GM12801 (cell line): ENCODE data around the gene FERD3L.

Experiments used
- CTCF ChIP-seq: IDR thresholded peaks from one replicate; pipeline ENCODE4 v1.5.1; 2011; ENCODE audit warnings: control low read depth; ENCODE audit not compliant: insufficient read length; ENCODE audit errors: extremely low read depth

FERD3L gene

DNA sequence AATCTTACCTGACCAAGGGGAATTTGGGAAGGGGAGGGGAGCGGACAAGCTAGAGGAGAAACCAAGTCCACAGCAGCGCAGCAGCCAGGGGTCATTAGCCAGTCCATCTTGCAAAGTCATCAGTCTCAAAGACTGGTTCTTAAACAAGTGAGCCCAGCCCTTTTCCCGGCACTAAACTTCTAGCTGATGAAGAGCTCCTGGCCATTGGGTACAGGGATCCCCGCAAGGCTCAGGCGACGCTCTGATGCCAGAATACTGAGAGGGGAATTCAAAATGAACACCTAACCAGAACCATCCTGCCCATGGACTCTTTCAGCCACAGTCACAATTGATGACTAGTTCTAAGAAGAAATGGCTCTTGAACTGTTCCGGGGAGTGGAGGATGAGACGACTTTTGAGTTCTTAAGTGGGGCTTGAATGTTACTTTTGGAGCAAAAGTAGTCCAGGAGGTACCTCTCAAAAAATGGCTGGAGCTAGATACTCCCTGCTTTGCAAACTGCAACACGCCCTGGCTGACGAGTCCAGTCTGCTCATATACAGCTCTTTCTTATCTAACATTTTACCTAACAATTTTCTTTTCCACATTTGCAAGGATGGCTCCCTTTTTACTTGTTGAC is 25.2 kb downstream of the FERD3L start:
- TF ChIP-seq CTCF = no peak

DNA sequence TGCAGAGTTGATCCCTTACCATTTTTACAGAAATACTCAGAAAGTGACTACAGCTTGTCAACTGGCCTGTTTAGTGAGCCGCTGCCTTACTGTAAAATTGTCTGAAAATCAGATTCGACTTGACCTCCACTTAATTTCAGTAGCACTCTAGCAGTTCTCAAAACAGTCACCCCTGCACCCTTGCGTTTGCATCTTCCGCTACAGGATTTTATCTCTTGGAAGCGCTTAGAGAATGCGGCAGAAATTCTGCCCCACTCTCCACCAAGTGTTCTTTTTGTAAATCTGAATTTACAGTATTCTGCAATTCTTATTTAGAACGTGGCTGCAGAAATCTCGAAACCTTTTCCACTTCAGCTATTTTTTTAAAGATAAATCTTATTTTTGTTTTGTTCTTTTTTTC is 25.8 kb downstream of the FERD3L start:
- TF ChIP-seq CTCF = no peak

DNA sequence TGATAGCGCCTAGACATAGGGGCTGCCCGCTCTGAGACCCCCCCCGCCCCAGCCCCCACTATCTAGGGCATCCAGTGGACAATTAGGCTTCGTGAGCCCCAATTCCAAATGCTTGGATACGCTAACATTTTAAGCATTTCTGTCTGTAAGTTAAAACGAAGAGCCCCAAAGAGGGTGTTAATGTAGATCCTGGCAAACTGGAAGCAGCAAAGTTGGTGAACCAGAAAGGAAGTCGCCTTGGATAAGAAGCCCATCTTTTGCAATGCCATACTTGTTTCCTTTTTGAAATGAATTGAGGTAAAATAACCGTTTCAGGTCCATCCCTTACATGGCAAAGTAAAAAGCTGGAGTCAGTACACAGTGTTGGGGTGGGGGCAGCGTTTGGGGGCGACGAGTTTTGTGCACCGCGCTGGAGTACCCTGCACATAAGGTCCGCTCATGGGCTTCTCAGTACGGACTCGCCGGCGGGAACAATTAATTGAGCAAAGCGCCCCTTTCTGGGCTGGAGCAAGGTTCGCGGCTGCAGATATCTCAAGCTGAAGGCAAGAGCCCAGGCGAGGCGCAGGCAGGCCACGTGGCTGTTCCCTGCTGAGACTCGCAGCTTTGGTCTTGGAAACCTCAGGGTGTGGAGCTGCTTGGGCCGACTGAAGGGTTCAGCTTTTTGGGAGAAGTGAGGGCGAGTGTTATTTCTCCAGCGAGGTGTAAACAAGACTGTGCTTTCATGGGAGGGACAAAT is 26.4 kb downstream of the FERD3L start:
- no peak for TF ChIP-seq CTCF

- TF ChIP-seq CTCF = no peak
Measured at GRCh38 chr7:19117870-19118608, 27.2 kb downstream of the FERD3L start.

GRCh38 chr7:19117091-19117869 is 27.9 kb downstream of the FERD3L start, which contains the start of gene TWIST1:
TWIST1 (minus strand) TSS chr7:19117636; CDS start chr7:19117321, 315 bp downstream.
- TF ChIP-seq CTCF = no peak

DNA sequence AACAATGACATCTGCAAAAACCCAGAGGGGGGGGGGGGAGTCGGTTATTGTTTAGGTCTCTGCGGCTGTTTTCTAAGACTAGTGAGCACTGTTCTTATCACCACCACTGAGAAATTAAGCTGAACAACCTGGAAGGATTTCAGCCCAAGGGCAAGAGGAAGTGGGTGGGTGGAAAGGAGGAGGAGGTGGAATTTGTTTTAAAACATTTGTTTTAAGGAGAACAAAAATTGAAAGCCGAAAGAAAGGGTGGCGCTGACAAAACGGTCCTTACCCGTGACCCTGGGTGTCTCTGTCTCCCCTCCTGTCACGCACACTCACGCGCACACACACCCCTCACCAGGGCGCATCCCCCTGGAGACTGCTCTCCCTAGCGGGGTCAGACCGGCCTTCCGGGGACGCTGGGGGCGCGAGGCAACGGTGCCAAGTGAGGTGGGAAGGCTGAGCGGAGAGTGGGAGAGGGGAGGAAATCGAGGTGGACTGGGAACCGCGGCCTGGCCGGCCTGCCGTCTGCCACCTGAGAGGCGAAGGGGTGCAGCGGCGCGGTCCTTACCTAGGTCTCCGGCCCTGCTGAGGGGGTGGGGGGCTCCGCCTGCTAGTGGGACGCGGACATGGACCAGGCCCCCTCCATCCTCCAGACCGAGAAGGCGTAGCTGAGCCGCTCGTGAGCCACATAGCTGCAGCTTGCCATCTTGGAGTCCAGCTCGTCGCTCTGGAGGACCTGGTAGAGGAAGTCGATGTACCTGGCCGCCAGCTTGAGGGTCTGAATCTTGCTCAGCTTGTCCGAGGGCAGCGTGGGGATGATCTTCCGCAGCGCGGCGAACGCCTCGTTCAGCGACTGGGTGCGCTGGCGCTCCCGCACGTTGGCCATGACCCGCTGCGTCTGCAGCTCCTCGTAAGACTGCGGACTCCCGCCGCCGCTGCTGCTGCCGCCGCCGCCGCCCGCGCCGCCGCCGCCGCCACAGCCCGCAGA is 28.8 kb downstream of the FERD3L start:
- no peak for TF ChIP-seq CTCF
